GM19193 (cell line): Measurements from ENCODE around the gene ACTG1.

Experiments used
- POLR2A ChIP-seq: IDR thresholded peaks from 4 replicates; pipeline ENCODE4 v1.6.1; 2011; ENCODE audit not compliant: insufficient read depth, insufficient read length; ENCODE audit errors: extremely low read depth

The ACTG1 gene

DNA sequence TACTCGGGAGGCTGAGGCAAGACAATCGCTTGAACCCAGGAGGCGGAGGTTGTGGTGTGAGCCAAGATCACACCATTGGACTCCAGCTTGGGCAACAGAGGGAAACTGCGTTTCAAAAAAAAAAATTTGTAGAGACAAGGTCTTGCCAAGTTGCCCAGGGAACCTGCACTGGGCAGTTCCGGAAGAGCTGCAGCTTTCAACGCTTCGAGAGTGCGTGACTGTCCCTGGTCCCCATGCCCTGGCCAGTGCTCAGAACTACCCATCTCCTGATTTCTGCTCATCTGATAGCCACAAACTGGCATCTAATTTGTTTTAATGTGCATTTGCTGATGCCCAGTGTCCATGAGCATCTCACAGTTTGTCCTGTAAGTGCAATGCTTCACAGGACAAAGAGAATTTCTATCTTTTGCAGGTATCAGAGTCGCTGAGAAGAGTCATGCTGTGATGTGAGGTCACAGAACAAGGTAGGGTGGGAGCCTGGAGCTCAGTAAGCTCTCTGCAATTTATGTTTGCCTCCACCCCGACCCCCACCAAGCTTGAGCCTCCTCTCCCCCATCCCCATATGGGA is 3.9 kb downstream of the ACTG1 start:
- peak; percentile 71 for TF ChIP-seq POLR2A

DNA sequence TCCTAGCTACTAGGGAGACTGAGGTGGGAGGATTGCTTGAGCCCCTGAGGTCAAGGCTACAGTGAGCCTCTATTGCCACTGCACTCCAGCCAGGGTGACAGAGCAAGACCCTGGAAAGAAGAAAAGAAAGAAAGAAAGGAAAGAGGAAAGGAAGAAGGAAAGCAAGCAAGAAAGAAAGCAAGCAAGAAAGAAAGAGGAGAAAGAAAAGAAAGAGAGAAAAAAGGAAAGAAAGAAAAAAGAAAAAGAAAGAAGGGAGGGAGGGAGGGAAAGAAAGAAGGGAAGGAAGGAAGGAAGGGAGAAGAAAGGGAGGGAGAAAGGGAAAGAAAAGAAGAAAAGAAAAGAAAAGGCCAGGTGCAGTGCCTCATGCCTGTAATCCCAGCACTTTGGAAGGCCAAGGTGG is 9.0 kb downstream of the ACTG1 start:
- no peak for TF ChIP-seq POLR2A

DNA sequence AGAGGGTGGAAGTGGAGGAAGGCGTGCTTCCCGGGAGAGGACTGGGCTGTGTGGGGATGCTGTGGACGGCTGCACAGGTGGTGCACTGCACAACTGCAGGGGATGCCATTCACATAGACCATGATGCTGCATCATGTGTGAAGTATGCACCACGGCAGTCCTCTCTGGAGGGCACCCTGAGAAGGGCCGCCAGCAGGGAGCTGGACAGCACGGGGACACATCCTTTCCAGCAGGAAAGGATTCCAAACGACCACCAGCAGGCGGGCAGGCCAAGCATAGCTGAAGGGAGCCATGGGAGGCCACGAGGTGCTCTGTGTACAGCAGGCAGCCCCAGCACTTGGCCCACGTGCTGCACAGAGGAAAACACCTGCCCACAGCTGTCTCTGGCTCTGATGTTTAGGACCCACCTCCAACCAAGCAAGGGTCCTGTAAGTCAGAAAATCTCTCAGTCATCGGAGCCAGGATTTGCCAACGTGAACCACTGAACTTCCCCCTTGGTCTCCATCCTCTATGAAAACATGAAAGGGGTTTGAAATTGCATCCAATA is 10.1 kb downstream of the ACTG1 start:
- TF ChIP-seq POLR2A: no peak

- TF ChIP-seq POLR2A: no peak
Measured at GRCh38 chr17:81500047-81500446, 12.6 kb downstream of the ACTG1 start.

GRCh38 chr17:81499601-81499970 is 13.0 kb downstream of the ACTG1 start:
- no peak for TF ChIP-seq POLR2A

GRCh38 chr17:81498953-81499600 is 13.5 kb downstream of the ACTG1 start:
- no peak for TF ChIP-seq POLR2A

GRCh38 chr17:81494626-81495377 is 17.8 kb downstream of the ACTG1 start:
- no peak for TF ChIP-seq POLR2A

- TF ChIP-seq POLR2A: no peak
Measured at GRCh38 chr17:81493198-81494038, 19.2 kb downstream of the ACTG1 start.

GRCh38 chr17:81492706-81493105 is 19.9 kb downstream of the ACTG1 start:
- TF ChIP-seq POLR2A: no peak

GRCh38 chr17:81492202-81492601 is 20.4 kb downstream of the ACTG1 start:
- no peak for TF ChIP-seq POLR2A

DNA sequence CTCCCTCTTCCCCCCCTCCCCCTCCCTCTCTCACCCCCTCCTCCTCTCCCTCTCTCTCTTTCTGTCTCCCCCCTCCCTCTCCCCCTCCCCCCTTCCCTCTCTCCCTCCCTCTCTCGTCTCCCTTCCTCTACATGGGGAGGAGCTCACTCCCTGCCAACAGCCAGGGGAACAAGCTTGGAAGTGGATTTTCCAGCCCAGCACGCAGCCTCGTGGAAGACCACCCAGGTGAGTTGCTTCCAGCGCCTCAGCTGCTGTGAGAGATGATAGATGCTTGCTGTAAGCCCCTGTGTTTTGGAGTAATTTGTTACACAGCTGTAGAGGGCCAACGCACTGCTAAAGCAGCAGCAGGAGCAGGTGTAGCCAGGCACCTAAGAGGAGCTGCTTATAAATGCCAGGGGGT is 20.8 kb downstream of the ACTG1 start:
- no peak for TF ChIP-seq POLR2A

DNA sequence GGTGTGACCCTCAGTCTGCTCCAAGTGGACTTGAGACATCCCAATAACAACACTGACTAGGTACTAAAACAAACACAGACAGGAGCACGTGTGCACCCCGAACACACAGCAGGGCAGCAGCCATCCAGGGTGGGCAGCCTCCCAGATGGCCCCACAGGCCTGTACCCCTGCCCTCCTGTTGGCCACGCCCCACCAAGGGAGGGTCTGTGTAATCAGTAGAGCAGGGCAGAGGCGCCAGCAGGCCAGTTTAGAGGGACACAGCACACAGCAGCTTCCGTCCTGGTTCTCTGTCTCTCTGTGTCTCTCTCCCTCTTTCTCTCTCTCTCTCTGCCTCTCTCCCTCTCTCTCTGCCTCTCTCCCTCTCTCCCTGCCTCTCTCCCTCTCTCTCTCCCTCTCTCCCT is 21.4 kb downstream of the ACTG1 start:
- TF ChIP-seq POLR2A: no peak

DNA sequence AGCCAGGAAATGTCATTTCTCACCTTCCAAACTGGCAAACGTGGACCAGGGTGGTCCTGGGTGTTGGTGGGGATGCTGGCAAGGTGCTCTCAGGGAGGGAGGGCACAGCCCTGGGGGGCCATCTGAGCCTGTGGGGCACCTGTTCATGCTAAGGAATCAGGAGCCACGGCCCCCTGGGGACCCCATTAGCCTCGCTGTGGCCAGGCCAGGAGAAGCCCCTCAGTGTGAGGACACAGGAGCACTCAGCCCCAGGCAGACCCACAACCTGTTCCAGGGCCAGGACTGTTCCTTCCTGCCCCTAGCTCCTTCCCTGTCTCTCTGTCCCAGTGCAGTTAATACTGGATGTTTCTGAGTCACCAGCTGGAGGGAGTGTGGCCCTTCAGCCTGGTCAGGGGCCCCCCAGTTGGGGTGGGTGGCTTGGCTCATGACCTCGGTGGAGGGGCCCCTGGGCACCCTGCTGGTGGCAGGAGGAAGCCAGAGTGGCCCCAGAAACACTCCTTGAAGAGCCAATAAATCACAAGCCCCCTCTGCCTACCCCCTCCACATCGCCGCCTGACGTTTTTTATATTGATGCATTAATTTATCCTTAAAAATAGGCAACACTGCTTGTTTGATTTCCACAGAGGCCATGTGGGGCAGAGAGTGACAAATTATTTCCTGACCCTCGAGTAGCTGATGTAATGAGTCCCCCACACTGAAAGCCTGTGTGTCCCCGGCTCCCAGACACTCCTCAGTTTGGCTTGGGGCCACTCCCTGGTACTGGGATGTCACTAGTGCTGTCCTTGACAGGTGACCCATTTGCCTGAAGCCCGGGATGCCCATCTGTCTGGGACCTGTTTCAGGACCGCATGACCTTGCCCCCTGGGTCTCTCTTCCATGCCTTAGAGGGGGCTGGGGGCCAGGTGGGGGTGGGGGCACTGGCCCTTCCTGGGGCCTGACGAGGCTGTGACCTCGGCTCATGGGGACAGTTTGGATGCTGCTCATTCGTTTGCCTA is 22.3 kb downstream of the ACTG1 start:
- TF ChIP-seq POLR2A: no peak

DNA sequence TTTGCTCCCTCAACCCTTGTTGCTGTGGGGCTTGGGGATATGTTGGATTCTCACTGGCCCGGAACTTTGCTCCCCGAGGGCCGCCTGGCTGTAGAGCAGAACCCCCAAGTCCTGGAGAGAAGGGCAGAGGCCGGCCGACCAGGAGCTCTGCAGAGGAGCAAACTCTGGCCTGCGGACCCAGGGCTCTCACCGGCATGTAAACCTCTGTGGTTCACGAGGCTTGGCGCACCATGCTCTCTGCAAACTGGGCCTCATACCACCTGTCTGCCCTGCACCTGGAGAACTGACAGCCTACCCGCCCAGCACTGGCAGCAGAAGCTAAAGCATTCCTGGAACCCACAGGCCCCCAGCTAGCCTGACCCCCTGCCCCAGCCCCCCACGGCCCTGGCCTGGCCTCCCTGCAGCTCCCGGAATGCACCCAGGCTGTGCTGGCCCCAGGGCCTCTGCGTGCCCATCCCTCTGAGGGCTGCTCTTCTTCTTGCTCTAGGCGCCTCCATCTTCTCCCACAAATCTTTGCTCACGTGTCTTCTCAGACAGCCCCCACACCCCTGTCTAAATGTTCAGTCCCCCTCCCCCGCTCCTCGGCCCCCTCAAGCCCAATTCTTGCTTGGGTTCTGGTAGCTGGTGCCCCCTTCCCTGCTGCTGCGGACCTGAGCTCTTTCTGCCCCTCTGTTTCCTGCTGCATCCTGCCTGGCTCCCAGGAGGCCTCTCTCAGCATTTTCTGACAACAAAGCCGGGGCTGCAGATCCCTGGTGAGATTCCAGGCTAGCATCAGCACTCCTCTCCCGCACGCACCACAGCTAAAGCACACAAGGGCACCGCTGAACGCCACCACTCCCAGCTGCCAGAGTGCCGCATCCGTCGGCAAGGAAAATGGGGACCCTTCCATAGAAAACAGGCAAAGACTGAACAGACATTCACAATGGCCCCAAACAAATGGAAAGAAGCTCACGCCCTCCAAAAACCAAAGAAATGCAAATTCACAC is 23.3 kb downstream of the ACTG1 start:
- no peak for TF ChIP-seq POLR2A
